GM19372 (cell line): ENCODE results near the gene PLCG2.
"Not testable (repeated sequence)": the region's sequence is repeated elsewhere in the genome, so short reads cannot be mapped to it uniquely, and the experiment has no call there.

Experiments used
- ATAC-seq: cut with Tn5 transposase; IDR thresholded peaks from one replicate; pipeline ENCODE4 v1.9.1; 2021; ENCODE audit warnings: mild to moderate bottlenecking, low read depth, moderate library complexity; ENCODE audit not compliant: unreplicated experiment

Gene PLCG2

DNA sequence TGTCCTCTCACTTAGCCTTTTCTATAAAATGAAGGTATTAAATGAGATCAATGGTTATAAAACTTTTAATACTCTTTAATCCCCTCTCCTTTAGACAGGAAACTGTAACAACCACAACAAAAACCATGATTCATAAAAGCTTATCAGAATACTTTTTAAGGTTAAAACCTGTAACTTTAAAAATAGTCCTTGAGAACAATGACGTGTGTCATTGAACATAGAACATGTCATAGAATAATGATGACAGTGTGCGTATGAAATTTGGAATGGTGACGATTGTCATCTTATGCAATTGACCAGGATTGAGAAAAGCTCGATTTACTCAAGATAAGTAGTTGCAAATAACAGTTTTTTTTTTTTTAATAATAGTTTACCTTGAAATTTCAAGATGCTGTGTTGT lies 94.1 kb downstream of the PLCG2 start:
- ATAC-seq: no peak

DNA sequence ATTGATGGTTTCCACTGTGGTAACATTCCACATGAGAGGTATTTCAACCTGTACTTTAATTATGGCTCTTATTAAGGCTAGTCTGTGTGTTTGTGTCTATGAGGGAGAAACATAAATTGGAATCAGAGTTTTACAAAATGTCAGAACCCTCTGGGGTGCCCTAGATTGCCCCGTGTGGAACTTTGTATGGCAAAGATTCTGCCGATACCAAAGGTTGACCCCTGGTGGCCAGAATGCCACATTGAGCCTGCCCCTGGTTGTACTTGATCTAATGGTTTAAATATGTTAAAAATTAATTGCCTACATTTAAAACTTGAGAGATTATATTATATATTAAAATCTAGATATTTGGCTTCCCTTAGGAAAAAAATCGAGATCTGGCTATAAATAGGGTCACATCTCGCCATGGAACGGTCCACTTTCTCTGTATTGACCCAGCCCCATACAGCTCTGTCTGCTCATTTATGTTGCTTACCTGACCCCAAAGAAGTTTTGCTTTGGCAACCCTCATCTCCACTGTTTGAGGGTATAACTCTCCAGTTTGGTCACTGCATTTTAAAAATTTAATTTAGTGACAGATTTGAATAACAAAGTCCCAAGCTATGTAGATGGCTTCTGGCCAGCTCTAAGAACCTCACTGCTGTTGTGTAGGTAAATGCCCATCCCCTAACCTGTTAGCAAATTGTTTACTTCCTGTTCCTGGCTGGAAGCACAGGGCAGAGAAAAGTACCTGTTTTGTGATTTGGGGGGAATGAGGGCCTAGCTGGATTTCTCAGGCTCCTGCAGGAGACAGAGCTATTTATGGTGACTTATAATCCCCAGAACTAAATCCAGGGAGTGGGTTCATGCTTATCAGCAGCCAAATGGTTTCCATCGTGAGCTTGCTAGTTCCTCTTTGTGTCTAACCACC lies 95.0 kb downstream of the PLCG2 start:
- peak; percentile 74 for ATAC-seq

DNA sequence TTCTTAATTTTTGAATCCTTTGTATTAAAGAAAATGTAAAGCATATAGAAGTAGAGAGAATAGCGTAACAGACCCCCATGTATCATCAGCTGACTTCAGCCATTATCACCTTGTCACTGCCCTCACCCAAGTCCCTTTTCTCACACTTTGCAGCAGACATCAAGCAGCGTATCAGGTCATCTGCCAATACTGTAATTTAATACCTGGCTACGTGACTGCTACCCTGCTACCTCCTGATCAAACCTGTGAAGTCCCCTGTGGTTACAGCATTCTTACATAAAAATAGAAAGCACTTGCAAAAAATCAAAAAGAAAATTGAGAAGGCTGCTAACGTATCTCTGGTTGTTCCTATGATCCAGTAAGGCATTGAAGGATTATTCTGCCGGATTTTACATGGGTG lies 96.4 kb downstream of the PLCG2 start:
- no peak for ATAC-seq

DNA sequence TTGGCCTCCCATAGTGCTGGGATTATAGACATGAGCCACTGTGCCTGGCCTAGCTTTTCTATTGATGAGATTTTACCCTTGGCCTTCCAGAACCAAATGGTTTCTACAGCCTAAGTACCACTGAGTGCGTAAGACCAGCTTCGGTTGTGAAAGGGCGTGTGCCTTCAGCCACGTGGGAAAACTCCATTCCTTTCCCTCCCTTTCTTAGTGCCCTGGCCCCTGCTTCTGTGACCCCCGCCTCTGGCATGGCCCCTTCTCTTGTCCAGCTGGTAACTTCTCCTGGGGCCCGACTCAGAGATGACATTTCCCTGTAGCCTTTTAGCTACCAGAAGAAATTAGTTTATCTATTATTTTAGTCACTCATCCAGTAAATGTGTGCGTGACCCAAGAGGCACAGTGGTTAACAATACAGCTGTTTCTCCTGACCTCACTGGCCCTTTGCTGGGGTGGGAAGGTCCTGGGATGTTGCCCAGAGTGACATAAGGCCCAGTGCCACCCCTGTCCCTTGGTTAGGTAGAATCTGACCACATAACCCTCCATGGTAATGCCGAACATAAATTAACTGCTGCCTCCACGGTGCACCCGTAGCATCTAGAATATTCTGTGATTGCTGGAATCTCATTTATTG lies 97.3 kb downstream of the PLCG2 start:
- ATAC-seq: no peak

DNA sequence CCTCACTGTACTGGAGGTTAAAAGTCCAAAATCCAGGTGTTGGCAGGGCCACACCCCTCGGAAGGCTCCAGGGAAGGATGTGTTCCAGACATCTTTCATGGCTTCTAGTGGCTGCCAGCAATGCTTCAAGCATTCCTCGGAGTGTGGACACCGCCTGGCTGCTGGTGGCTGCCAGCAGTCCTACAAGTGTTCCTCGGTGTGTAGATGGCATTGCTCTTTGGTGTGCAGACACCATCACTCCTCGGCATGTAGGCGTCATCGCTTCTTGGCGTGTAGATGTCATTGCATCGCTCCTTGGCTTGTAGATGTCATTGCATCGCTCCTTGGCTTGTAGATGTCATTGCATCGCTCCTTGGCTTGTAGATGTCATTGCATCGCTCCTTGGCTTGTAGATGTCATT lies 98.4 kb downstream of the PLCG2 start:
- not testable (repeated sequence) for ATAC-seq

DNA sequence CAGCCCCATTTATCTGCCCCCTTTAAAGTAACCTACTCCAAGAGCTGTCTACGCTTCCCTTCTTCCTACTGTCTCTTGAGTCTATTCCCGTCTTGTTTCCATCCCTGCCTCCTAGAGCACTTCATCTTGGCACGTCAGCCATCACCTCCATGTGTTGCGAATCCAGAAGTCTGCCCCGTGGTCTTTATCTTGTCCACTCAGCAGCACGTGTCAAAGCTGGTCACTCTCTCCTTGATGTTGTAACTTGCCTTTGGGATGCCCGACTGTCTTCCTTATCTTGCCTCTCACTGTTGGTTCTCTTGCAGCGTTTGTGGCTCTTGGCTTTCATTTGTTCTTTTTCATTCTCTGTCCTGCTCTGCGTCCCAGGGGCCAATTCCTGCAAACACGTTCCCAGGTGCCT lies 99.4 kb downstream of the PLCG2 start:
- no peak for ATAC-seq

DNA sequence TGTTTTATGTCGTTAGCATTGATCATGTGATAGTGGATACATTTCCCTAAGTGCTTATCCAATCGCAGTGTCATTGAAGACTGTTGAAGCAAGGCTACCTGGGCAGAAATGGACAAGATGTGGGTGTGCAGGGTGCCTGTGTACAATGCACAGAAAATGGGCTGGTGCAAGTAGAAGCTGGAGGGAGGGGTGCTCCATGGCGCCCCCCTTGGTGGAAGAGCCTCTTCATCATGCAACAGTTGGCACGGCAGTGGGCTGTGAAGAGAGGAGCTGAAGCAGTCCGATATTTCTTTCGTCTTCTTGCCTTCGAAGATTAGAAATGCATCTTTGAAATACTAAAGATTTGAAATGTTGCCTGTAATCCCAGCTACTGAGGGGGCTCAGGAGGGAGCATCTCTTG lies 100.5 kb downstream of the PLCG2 start:
- no peak for ATAC-seq

DNA sequence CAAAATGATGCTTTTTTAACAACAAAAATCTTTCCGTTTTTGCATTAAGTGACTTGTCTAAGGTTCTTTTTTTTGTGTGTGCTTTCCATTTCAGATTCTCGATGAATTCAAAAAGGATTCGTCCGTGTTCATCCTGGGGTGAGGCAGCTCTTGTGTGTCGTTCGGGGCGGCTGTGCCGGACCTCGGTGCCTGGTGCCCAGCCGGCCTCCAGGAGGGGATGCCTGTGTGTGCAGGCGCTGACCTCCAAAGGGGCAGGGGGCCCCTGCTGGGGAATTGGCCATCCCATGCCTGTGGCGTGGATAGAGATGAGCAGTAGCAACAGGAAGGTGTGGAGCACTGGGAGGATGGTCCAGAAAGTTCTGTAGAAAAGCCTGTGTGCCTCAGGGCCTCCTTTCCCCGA lies 101.7 kb downstream of the PLCG2 start:
- no peak for ATAC-seq

DNA sequence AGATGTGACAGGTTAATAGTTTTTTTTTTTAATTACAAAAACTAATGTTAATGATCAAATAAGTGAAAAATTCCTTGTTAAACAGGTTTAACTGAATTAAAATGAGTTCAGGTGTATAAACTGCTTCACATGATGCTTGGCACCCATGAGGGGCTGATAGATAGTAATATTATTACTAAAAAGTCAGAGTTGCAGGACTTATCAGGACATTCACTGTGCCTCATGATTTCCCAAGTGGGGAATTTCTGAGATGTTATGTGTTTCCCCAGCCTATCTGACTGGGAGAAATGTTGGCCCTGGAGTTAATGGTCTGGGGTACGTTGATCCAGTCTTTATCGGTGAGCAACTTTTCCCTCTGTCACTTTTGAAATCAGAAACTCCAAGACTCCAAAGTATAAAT lies 102.1 kb downstream of the PLCG2 start:
- no peak for ATAC-seq

DNA sequence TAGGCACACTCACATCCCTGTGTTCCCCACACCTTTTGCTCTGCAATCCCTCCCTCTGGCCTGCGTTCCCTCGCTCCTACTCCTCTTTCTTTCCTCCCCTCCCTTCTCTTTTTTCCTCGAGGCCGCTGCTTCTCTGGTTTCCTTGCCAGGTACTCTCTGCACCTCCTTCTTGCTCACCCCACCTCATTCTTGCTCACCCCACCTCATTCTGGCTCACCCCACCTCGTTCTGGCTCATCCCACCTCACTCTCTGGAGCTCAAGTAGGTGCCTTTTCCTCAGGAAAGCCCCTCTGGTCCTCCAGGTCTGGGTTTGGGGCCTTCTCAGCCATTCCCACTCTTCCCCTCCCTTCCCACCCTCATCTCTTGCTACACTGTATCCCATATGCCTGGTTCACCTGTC lies 103.5 kb downstream of the PLCG2 start:
- ATAC-seq: no peak

DNA sequence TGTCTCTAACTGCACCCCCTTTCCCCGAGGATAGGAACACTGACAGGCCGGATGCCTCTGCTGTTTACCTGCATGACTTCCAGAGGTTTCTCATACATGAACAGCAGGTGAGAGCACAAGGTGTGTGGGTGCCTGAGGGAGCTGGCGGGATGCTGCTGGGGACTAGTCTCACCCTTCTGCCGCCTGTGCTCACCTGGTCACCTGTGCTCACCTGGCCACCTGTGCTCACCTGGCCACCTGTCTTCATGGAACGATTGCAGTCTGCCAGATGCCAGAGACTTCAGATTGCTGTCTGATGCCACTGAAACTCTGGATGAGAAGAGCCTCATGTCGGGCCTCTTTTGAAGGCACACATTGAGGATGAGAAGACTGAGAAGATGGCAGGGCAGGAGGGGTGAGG lies 104.1 kb downstream of the PLCG2 start:
- no peak for ATAC-seq

DNA sequence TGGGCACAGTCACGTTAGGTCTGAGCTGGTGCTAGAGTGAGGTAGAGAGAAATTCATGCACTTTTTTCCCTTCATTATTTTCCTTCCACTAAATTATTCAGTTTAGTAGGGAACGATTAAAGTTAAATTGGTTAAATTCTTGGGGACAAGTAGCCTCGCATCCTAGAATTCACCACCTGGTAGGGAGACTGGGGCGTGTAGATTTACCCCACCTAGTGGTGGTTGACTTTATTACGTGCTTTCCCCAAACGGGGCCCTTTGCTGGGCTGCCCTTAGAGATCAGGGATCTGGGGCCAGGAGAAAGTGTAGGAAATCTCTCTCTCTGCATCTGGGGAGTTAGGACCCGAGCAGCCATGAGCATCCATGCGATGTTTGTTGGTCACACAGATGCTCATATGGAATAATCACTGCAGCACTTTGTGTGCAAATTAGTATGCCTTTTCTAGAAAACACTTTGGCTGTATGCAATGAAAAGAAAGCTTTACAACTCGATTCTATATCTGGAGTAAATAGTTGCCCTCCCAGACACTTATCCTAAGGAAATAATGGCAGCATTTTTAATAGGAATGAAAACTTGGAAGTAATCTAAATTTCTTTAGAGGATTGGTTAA lies 107.0 kb downstream of the PLCG2 start:
- ATAC-seq: no peak

DNA sequence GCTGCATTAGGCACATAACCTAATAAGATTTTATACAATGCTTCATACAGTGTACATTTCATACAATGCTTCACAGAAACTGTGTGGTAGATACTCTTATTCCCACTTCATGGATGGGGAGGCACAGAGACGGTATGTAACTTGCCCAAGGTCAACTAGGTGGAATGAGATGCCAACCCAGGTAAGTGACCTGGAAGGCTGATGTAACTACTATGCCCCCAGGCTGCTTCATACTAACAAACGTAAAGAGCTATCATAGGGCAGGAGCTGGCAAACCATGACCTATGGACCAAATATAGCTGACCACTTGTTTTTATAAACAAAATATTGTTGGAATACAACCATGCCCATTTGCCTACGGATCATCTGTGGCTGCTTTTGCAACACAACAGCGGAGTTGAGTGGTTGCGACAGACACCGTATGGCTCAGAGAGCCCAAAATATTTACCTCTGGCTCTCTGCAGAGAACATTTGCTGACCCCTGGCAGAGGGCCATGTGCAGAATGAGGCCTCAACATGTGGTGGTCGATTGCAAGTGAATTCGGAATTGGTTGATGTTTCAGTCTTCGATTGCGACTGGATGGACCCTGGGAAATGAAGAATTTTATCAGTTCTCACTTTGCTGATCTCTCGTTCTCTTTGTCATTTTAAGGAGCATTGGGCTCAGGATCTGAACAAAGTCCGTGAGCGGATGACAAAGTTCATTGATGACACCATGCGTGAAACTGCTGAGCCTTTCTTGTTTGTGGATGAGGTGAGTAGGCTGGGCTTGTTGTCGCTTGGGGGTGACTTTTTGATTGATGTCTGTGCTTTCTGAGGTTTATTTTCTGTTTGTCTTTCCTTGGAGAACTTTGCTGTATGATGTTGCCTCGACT lies 109.7 kb downstream of the PLCG2 start:
- no peak for ATAC-seq

DNA sequence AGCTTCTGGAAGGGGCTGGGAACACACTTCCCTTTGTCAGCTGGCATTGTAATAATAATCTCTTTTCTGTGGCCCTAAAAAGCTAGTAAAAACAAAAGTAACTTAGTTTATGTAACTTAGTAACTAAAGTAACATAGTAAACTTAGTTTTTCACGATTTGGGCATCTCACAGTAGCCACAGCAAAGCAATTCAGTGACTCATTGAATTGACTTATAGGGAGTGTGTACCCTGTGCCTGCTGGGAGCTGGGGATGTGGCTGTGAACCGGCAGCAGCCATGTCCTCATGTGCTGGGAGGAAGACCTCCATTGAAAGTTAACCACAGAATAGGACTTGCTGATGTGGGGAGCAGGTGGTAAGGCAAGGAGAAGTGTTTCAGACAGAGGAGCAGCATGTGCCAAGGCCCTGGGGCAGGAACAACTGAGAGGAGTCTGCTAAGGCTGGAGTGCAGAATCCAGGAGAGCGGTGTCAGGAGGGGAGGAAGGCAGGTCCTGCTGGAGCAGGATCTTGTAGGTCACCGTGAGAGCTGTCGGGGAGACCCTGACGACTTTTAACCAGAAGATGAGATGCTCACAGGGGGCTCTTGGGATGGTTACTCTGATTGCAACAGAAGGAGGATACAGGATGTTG lies 112.8 kb downstream of the PLCG2 start:
- ATAC-seq: no peak

DNA sequence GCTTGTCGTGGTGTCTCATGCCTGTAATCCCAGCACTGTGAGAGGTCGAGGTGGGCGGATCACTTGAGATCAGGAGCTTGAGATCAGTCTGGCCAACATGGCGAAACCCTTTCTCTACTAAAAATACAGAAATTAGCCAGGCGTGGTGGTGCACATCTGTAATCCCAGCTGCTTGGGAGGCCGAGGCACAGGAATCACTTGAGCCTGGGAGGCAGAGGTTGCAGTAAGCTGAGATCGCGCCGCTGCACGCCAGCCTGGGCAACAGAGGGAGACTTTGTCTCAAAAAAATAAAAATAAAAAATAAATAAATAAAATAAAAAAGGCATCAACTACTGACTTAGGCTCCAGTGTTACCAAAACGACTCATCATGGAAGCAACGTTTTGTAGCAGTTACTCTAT lies 115.5 kb downstream of the PLCG2 start:
- ATAC-seq: no peak

DNA sequence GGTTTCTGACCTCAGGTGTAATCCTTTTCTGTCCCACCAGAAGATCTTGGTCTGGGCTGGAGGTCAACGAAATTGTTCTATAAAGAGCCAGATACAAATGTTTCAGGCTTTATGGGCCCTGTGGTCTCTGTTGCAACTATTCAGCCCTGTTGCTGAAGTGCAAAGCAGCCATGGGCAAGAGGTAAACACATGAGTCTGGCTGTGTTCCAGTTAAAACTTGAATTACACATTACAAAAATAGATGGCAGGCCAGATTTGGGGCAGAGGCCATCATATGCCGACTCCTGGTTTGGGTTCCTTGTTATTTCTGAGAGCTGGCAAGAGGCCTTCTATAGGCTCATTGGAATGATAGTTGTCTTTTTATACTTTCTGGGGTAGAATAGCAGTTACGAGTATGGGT lies 117.8 kb downstream of the PLCG2 start:
- ATAC-seq: no peak

DNA sequence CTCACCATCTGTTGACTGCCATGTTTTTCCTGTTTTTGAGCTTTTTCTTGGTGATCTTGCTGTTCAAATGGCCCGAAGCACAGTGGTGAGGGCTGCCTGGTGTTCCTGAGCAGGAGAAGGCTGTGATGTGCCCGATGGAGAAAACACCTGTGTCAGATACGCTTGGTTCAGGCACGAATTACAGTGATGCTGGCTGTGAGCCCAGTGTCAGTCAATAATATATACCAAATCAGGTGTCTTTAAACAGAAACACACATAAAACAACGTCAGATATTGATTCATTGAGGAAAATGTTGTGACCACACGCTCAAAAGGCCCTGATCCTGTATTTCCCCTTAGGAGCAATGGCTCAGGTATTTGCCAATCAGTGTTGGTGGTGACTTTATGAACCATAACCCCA lies 120.5 kb downstream of the PLCG2 start:
- no peak for ATAC-seq

DNA sequence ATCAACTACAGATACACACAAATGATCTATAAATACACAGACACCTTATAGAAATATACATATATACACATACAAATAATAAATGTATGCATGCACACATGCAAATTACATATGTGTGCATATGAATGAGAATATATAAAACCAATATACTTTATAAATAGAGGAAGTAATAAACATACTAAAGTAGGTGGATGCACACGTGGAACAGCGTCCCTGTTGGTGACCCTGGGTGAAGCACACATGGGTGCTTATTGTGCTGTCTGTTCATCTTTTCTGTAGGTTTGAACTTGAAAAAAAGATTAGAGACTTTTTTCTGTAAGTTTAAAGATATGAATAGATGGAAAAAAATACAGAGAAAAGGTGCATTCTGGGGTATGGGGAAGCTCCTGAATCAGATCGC lies 120.9 kb downstream of the PLCG2 start:
- ATAC-seq: no peak

DNA sequence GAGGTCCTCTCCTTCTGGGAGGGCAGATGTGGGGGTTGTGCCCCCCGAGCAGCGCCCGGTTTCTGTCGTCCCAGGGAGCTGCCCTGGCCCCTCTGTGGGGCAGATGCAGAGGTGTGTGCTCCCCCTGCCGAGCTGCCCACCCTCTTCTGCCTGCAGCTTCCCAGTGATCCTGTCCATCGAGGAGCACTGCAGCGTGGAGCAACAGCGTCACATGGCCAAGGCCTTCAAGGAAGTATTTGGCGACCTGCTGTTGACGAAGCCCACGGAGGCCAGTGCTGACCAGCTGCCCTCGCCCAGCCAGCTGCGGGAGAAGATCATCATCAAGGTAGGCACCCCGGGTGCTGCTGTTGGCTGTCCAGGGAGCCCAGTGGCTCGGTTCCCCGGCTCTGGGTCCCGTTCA lies 121.4 kb downstream of the PLCG2 start:
- ATAC-seq: no peak

DNA sequence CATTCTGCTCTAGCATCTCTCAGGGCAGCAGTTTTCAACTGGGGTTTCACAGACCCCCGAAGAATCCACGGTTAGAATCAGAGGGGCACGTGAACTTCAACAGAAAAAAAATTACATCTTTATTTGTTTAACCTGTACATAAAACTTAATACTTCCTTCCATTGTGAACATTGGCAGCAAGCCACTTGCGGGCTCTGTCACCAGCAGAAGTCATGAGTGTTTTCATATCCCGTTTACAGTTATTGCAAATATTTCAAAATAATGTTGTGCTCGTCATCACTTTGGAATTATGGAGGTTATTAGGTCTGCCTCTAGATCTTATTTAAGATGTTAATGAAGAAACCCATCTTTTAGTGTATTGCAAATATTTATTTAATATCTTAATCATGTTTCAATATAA lies 122.4 kb downstream of the PLCG2 start:
- no peak for ATAC-seq
